Stomach (tissue), 4 donors: ENCODE results near the gene SRP14.

Source experiments
- CTCF ChIP-seq, 7 experiments: fragments of 450-650 bp in 4 of 7; fragments of 200-600 bp in 3 of 7; sonication (generic) in 3 of 7; IDR thresholded peaks; one replicate each; pipeline ENCODE4 v1.5.1; 2016 to 2019; ENCODE audit warnings: antibody characterized with exemption in 7 of 7, control low read depth in 2 of 7, mild to moderate bottlenecking in 1 of 7
- EP300 ChIP-seq: sonication (generic); formaldehyde crosslinking; IDR thresholded peaks from one replicate; pipeline ENCODE4 v1.6.1; 2017; ENCODE audit warnings: antibody characterized with exemption

- TF ChIP-seq EP300 (no peak), CTCF (IDR thresholded peaks at IDR 0.05) (no peak)
Observed at GRCh38 chr15:40067921-40068624, 29.1 kb upstream of the SRP14 start.
